Fibroblast of upper back skin (primary cell): ENCODE data around the gene CELF4.

Source experiments
- DNase-seq: peaks from one replicate; pipeline ENCODE4 v3.0.0-alpha.2; 2013

Gene CELF4

DNA sequence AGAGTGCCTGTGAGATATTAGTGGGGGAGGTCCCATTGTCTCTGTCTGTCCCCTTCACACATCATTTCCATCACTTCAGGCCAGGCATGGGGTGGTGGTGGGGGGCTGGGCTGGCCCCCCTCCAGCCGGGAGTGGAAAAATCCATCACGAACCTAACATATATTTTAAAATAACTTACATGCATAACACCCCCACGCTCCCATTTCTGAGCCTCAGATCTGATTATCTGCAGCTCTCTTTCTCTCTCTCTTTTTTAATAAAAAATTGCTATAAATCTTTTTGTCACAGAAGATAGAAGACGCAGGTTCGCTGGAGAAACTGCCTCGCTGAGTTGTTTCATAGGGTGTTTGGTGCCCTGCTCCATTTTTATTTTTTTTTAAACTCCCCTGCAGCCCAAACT, 159.8 kb downstream of the CELF4 start:
- DNase-seq: no peak

DNA sequence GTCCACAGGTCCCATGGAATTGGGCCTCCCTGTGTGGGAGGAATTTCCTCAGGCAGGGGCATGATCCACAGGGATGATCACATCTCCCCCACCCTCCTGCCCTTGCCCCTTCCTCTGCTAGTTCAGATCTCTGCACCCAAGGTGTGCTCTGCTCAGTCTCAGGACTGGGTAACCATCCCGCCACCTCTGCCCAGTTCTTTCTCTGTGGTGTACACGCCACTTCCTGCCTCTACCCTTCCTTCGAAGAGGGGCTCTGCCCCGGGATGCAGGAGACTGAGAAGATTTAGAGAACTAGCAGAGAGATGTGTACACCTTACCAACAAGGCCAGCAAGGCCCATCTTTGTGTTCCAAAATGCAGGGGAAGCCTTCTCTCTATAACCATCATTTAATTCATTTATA, 160.4 kb downstream of the CELF4 start:
- DNase-seq: no peak

GRCh38 chr18:37403788-37404187, 161.8 kb downstream of the CELF4 start:
- DNase-seq: no peak

DNA sequence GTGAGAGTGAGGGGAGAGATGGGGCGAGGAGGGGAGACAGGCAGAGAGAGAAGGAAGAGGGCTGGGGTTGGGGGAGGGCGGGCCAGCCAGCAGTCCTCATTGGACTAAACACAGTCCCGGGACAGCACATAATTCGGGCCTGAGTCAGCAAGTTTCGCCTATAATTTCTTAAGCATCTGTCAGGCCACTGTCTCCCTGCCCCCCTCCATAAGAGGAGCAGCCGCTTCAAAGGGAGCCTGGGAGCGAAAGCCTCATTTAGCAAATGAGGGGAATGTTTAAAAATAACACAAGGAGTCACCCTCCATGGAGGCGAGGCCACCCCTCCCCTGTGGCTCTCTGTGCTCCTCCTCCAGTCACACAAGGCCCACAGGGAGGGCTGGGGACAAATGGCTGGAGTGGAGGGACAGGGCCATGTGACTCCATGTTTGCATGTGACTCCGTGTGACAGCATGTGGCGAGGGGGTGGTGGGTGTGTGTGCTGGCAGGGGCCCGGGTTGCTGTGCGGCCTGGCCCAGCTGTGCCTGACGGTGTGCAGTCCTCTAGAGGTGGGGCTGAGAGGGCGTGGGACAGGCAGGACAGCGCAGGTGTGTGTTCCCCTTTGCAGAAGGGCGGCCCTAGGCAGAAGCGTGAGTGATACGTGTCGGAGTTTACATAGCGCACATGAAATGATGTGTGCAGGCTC, 162.4 kb downstream of the CELF4 start:
- peak; percentile 96 for DNase-seq

DNA sequence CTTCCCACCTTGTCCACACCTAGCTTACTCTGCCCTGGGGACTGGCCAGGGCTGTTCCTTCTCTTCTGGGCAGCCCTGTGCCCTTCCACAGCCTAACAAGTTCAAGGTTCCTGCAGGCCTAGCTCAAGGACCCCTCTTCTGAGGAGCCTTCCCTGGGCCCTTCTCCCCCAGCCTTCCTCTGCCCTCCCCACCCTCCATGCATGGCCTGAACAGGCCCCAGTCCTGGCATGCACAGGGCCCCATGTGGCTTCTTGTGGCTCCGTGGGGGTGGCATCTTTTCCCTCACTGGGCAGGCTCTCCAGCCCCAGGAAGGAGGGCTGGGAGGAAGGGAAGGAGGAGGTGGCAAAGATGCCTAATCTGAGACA, 162.9 kb downstream of the CELF4 start:
- DNase-seq: no peak

DNA sequence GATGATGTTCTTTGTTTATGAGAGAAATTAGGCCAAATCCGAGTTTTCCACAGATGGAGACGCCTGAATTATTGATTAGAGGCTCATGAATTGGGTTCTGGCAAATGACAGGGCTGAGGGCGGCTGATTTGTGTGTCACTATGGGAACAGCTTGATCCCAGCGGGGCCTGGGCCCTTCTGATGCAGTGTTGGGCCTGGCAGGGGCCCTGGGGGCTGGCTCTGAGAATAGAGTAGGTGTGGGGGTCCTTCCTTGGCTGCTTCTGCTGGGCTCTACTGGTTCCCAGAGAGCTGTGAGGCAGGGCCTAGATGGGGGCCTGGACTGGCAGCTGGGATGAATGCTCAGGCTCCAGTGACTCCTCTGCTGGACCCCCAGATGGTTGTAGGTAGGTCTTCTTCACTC, 164.8 kb downstream of the CELF4 start:
- no peak for DNase-seq

DNA sequence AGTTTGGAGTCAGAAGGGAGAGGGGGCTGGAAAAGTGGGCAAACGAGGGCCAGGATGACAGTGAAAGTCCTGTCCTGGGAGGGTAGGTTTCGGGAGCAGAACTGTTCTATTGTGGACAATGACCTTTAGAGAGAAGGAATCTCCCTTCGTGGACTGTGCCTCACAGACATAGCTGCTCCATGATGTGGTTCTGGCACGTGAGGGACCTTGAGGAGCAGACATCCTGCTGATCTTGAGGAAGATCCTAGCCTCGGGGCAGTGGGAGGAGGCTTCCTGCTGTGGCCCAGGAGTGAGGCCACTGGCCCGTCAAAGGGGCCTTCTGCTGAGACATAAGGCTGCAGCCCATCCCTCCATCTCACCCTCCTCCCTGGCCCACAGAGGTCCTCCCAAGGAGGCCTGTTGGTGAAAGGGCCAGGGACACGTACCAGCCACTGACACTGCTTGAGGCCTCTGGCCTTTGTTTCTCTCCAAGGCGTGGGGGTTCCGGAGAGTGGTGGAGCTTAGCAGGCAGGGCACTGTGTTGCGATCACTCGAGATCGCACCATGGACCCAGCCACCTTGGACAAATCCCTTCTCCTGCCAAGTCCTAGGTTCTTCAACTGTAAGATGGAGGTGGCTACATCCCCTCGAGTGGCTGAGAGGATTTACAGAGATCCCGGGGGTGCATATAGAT, 167.2 kb downstream of the CELF4 start:
- no peak for DNase-seq

- DNase-seq: no peak
Observed at GRCh38 chr18:37397814-37398213, 167.8 kb downstream of the CELF4 start.

GRCh38 chr18:37396971-37397720, 168.5 kb downstream of the CELF4 start:
- no peak for DNase-seq

DNA sequence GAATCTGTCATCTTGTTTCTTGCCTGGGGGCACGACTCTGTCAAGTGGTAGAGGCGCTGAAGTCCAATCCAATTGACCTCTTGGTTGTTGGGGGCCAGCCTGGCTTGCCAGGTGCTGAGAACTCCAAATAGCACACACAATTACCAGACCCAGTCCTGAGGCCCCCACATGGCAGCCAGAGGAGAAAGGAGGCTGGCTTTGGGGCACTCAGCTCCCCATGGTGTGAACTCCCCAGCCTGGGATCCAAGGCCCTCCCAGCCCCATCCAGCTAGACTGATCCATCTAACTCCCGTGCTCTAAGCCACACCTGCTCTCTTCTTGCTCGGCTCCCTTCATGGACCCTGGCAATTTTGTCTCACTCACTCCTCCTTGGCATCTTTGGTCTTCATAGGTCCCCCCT, 170.0 kb downstream of the CELF4 start:
- no peak for DNase-seq

- DNase-seq: no peak
Observed at GRCh38 chr18:37395138-37395537, 170.5 kb downstream of the CELF4 start.

- no peak for DNase-seq
Observed at GRCh38 chr18:37394610-37394965, 171.0 kb downstream of the CELF4 start.

- DNase-seq: peak; percentile 46
Observed at GRCh38 chr18:37393945-37394609, 171.5 kb downstream of the CELF4 start.

- no peak for DNase-seq
Observed at GRCh38 chr18:37393221-37393827, 172.3 kb downstream of the CELF4 start.

- DNase-seq: no peak
Observed at GRCh38 chr18:37392648-37393047, 172.9 kb downstream of the CELF4 start.

DNA sequence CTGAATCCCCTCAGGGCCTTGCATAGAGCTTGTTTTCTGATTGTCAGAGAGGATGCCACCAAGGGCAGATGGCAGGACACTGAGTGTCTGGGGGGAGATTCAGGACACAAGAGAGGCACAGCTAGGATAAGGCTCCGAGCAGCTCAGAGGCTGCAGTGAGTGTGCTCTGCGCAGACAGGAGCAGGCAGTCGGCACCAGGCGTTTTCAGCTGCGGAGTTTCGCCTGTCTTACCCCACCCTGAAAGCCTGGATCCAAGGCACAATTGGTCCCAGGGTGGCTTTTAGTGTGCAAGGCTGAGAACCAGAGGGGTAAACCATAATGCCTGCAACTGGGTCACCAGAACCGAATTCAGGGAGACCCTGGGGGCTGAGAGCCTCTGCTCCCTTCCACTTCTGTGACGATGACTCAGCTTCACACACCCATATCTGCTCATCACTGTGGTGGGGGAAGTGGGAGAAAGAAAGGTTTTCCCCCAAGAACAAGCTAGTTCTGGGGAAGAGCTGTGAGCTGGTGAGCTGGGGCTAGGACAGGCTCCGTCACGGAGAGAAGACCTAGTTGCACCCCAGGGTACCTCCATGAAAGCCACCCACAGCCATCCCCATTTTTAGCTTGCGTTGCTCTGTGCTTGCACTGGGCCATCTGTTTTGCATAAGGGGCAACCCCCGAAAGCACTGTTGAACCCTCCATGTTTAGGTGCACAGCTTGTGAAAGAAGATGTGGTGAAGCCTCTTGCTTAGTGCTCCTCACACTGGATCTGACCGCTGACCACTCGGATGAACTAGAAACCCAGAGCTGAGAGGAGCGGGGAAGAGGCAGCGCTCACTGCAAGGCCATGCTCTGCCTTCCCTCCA, 173.7 kb downstream of the CELF4 start:
- no peak for DNase-seq

DNA sequence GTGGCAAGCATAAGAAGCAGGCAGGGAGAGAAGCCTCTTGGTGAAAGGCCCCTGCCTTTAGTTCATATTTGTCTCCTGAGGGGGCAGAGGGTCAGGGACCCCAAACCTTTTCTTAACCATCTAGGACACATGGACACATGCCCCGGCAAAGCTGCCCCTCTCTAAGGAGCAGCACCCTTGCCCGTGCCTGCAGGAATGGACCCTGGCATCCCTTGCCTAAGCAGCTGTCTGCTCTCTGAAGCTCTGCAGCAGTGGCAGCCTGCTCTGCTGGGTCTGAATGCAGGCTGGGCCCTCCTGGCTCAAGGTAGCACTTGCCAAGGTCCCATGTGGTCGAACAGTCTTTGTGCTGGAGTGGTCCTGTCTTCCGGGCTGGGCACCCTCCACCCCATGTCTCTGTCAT, 174.4 kb downstream of the CELF4 start:
- no peak for DNase-seq

GRCh38 chr18:37390687-37391086, 174.9 kb downstream of the CELF4 start:
- DNase-seq: no peak

DNA sequence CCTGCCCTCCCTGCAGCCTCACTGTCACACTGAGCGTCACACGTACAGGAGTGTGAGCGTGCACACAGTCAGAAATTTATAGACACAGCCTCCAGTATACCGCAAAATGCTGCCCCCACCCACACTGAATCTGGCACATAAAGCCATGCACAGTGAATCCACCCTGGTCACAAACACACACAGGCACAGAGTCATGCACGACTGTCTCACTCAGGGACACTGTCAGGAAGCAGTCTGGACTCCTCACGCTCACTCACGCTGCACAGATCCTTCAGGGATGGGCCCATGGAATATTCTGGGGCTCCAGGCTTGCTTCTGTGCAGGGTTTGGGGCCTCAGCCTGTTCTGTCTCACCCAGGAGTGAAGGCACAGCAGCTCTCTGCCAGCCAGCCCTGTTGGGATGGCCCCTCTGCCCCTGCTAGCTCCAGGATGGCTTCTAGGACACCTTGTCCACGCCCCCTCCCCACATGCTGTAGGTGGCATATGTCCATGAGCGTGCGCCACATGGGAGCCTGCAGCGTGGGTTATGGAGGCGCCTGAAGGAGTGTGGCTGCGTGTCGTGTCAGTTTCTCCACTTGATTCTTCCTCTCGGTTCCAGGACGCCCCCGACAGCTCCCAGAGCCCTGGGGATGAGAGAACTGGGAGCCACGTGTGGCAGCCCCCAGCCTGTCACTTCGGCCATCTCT, 175.8 kb downstream of the CELF4 start:
- DNase-seq: no peak

DNA sequence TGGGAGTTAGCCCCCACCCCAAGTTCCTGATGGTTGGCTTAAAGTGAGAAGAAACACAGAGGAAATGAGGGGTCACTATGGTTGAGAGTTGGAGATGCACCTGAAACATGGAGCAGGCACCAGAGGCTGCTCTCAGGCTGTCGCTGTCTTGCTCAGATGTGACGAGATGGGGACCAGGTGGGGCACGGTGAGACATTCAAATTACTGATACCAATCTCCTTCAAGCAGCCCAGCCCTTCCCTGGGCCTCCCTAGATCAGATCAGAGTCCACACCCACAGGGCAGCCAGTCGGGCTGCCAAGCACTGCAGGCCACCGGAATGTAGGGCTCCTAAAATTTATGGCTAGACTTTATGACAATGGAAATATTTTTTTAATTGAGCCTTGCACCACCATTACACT, 176.6 kb downstream of the CELF4 start:
- no peak for DNase-seq

DNA sequence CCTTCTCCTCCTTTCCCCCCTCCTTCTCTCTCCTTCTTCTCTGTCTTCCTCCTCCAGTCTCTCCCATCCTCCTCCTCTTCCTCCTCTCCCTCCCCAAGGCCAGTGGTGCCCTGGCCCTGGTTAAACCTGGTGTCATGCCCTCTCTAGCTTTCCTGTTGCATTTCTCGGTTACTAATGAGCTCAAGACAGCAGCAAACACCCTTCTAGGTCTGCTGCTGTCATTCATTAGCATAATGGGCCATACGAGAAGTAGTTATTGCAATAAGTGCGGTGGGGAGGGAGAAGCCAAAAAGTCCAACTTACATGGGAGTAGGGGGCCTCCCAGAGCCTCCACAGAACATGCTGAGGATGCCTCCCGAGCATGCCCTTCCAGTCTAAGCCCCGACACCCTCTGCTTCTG, 177.2 kb downstream of the CELF4 start:
- DNase-seq: no peak
